ENCODE results near the gene KBTBD2.

- TF ChIP-seq CTCF (IDR thresholded peaks at IDR 0.05; ENCODE audit: borderline replicate concordance, extremely low read depth, low read length, poor library complexity, severe bottlenecking) (no peak), EZH2 (IDR thresholded peaks at IDR 0.05; ENCODE audit: borderline replicate concordance, low read depth, low read length, severe bottlenecking) (no peak)
Measured at GRCh38 chr7:32858648-32859047, 32.9 kb downstream of the KBTBD2 start.
